Left renal cortex interstitium (tissue), 4 donors: Measurements from ENCODE around the gene COL18A1. TPM values are rescaled to one million over a fixed set of nuclear protein-coding genes. Genes with fewer than 3 reads are reported as not detected.

ENCODE experiments used
- DNase-seq, 4 donors: peaks; one replicate each; pipeline ENCODE4 v3.0.0-alpha.2; 2013; ENCODE audit warnings: low read depth in 4 of 4, low spot score in 2 of 4, missing footprints in 1 of 4
- polyA plus RNA-seq, 4 donors: library from polyadenylated mRNA; unstranded; fragments of 120-200 nt; gene quantifications; one replicate each; pipeline ENCODE4 v1.2.1, GENCODE V29; 2013; ENCODE audit not compliant: insufficient read length in 4 of 4

The COL18A1 gene
- polyA plus RNA-seq, 4 donors: 103 to 225 (median 190) TPM

DNA sequence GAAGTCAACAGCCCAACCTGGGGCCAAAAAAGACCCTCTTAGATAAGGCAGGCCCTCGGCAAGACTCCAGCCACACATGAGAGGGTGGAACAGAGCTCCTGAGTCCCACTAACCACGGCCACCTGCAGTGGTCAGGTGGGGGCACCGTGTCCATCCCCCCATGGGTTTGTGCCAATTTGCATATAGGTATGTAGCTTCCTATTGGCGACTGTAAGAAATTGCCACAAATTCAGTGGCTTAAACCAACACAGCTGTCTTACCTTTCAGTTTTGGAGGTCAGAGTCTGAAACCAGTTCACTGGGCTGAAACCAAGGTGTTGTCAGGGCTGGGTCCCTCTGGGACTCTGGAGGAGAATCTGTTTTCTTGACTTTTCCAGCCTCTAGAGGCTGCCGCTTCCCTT lies 59.3 kb downstream of the COL18A1 start:
- DNase-seq: no peak

DNA sequence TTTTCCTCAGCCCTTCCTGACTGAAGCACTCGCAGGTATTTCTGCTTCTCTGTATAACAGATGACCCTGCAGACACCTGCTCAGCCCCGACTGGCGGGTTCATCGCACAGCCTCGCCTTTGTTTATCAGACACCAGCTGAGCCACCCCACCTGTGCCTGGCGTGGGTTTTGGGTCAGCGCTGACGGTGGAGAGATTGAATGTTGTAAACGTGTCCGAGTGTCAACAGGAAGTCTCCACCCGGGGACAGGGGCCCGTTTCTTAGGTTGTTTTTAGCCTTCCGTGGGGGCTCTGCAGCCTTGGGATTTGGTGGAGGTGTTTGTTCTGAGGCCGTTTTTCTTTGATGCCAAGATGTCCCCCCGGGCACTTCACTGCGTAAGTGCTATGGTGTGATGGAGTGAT lies 60.1 kb downstream of the COL18A1 start:
- DNase-seq: no peak

DNA sequence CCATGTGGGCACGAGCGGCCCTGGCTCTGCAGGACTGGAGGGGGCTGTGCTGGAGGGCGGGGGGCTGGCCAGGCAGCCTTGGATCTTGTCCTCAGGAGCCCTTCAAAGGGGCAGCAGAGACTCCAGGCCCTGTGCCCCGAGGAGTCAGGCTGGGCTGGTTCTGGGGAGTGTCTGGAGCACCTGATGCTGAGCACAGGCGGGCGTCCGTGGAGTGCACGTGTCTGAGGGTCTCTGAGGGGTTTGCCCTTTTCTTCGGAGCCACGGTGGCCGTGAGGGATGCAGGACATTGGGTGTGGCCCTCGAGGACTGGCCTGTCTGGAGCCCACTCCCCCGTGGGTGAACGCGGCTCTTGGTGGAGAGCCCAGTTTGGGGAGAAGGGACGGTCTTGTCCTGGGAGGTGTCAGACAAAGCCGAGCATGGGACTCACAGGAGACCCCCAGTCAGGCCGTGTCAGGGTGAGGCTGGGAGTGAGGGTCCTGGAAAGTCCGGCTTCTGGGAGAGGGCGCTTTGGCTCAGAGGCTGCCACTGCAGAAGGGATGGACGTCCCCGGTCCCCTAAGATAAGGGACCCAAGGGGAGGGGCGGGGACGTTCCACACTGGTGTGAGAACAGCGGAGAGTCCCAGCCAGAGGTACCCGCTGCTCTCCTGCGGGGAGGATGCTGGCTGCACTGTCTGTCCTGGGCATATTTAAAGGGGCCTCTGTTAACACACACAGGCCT lies 60.8 kb downstream of the COL18A1 start:
- DNase-seq: no peak

DNA sequence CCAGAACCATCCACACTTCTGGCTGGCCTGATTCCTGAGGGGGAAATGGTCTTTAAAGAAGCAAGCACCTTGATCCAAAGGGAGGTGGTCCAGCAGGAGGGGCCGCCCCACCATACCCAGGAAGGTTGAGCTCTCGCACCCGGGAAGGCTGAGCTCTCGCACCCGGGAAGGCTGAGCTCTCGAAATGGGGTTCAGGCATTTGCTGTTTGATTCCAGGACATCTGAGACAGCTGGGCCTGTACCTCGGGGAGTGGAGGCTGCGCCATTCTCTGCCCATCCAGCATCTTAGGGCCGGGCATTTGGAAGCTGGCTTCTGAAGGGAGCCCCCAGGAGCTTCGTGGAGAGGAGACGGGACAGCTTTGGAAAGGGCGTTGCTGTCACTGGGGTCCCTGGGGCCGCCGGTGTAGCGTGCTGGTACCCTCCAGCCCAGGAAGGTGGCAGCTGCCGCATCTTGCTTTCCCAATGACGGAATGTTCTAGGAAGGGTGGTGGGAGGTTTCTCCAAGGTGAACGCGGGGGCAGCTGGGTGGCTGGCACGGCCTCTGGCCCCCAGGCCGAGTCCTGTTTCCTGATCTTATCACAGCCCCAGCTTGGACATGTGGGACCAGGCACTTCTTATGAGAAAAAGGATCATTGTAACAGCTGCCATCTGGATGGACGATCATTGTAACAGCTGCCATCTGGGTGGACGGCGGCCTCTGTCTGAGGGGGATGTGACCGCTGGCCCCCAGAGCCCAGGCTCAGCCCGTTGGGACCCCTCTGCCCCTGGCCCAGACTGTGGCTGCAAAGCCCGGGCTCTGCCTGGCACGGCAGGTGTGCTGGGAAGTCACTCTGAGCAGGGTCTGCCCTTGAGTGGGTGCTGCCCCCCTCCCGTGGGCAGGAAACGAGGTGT lies 61.6 kb downstream of the COL18A1 start:
- DNase-seq: no peak

DNA sequence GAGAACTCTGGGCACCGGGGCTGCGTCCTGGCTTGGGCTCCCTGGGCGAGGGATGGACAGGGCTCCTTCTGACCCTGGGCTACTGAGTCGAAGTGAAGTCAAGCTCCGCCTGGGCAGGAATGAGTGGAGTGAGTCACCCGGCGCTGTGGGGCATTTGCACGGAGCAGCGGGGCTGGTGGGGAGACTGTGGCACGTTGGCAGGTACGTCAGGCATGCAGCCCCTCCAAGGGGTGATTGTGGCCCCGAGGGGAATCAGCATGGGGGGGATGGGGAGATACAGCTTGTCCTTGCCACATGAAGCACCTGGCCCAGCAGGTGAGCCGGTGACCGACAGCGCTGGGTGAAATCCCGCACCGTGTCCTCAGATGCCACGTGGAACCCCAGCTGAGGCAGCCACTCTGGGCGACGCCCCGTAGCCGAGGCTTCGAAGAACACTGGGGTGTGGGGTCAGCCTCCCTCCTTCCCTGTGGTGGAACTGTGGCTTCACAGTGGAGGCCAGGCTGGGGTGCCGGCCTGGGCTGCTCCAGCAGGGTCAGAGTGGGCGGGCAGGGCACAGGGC lies 62.3 kb downstream of the COL18A1 start:
- no peak for DNase-seq

DNA sequence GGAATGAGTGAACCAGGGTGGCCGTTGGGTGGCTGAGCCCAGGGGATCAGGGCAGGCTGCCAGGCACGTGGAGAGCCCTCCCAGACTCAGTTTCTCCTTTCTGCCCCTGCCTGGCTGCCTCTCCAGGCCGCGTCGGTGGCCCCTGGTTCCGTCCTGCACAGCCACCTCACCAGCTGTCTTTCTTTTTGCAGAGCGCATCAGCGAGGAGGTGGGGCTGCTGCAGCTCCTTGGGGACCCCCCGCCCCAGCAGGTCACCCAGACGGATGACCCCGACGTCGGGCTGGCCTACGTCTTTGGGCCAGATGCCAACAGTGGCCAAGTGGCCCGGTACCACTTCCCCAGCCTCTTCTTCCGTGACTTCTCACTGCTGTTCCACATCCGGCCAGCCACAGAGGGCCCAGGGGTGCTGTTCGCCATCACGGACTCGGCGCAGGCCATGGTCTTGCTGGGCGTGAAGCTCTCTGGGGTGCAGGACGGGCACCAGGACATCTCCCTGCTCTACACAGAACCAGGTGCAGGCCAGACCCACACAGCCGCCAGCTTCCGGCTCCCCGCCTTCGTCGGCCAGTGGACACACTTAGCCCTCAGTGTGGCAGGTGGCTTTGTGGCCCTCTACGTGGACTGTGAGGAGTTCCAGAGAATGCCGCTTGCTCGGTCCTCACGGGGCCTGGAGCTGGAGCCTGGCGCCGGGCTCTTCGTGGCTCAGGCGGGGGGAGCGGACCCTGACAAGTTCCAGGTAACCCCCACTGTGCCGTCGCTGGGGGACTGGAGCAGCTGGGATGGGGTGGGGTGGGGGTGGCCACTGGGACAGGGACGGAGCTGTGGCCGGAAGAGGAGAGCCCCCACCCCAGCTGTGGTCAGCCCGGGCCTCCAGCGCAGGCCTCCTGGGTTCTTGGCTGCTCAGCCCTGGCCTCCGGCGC lies 63.3 kb downstream of the COL18A1 start:
- DNase-seq: no peak

DNA sequence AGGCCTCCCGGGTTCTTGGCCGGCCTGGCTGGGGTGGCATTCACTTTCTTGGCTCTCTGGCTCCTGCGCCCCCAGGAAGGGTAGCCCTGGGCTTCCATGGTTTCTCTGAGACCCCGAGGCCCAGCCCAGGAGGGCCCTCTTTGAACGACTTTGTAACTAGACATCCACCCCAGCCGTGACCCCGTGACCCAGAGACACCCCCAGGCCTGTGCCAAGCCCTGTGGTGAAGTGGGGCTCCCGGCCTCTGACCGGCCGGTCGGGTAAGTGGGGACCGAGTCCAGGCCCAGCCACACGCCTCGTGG lies 64.0 kb downstream of the COL18A1 start:
- no peak for DNase-seq

DNA sequence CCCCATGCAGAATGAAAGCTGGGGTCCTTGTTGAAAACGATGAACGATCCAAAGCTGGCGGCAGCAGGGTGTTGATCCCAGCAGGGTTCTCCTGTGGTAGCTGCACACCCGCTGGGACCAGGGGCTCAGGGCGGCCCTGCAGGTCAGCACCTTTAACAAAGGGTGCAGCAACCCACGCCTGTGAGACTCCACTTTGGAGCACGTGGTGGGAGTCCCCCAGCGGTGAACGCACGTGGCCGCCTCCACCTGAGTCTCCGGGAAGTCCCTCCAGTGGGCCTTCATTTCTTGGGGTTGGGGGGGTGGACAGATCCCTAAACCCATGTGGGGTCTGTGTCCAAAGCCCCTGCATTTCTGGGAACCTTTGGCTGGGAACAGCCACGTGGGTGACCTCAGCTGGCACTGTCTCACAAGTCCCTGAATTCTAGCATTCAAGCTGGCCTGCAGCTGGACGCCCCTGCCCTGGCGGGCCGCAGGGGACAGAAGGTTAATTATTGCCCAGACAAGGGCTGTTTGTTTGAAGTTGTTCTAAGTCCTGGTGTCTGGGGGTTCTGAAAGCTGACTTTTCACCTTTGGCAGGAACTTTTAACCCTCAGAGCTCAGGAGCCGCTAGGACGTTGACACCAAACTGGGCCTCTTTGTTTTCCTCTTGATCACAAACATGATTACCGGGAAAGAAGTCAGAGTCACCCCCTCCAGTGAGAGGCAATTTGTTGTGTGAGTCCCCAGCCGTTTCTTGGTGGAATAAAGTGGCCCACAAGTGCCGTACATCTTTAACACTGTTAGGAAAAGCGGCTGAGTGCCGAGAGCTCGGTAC lies 64.5 kb downstream of the COL18A1 start:
- DNase-seq: peak in 1 of 4 donors; percentile 21

DNA sequence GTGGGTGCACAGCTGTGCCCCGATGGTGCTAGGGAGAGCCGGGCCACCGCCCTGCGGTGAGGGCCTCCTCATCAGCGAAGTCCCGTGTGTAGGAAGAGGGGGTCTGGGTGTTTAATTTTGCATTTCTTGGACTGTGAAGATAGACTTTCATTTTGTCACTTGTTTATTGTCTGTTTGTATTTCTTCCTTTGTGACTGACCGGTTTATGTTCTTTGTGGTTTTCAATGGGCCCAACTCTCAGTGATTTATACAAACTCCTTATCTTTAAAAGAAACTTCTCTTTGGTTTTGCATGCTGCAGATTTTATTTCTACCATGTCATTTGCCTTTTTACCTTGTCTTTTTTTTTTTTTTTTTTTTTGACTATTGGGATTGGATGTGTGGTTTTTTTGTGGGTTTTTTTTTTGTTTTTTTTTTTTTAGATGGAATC lies 65.1 kb downstream of the COL18A1 start:
- peak in 1 of 4 donors; percentile 28 for DNase-seq

DNA sequence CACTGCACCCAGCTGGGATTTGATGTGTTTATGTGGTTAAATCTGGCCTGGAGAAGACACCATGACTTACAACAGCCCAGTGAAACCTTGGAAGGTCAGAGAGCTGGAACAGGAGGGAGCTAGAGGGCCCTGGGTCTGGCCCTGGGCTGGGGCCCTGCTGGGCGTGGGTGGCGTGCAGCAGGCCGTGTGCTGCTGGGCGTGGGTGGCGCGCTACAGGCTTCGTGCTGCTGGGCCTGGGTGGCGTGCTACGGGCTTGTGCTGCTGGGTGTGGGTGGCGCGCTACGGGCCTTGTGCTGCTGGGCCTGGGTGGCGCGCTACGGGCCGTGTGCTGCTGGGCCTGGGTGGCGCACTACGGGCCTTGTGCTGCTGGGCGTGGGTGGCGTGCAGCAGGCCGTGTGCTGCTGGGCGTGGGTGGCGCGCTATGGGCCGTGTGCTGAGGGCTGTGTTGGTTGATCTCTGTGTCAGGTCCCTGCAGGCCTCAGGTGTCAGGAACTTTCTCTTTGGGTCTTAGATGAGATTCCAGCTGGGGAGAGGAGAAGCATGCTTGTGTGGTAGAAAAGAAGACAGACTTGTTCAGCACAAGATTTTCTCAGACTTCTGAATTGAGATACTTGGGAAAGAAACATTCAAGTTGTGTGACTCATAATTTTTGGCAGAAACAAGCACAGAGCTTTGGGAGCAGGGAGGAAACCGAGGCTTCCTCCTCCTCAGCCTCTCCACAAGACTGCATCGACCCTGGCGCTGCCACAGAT lies 66.0 kb downstream of the COL18A1 start:
- no peak for DNase-seq

DNA sequence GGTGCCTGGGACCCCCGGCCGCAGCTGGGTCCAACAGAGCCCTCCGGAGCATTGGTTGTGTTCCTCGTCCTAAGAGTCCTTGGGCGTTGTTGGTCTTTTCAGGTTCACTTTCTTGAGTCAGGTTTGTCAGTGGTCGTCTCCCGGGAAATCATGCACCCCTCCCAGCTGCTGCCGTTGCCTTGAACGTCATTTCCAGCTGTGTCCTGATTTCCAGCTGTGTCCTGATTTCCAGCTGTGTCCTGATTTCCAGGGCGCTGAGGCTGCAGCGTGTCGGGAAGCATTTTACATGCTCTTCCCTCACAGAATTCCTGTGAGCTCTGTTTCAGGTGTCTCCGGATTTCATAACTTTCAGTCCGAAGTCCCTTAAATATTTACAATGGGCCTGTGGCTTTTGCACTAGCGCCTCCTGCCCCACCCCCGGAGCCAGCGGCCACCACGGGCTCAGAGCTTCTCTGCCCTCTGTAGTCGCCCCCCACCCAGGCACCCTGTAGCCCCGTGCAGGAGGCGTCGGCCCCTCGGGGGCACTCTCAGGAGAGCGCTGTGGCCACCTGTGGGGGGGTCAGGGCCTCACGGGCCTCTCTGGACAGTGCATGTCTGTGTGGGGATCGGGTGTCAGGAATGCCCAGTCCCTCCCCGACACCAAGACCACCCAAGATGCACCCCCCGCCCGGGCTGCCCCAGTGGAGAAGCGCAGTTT lies 66.7 kb downstream of the COL18A1 start:
- DNase-seq: no peak

DNA sequence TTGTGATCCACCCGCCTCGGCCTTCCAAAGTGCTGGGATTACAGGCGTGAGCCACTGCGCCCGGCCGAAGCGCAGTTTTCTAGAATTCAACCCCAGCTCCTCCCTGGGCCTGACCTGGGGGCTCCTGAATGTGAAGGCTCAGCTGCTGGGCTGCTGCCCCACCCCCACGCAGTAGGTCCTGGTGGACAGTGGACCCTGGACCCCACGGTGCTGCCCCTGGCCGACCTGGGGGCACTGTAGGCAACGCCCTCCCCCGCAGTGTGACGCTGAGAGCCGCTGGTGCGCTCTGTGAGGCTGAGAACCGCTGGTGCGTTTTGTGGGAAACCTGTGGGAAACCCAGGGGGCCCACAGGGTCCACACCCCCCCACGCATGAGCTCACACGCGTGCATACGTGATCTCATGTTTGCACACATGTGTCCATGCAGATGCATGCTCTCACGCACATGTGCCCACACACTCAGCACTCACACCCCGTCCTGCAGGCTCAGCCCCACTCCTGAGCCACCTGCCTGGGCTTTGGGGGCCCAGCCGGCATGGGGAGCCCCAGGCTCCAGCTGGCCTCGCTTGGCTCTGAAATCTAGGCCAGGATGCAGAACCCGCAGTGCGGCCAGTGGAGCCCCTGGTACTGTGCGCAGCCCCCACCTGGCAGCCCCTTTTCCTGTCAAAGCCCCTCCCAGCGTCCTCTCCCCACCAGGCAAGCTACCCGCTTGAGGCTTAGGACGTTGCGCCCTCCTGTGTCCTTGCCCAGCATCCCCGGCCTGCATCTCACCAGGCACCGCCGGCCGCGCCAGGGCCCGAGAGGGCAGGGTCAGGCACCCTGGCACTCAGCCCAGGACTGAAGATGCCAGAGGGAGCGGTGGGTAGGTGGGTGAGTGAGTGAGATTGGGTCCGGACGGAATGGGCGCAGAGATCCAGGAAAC lies 67.7 kb downstream of the COL18A1 start:
- DNase-seq: no peak

DNA sequence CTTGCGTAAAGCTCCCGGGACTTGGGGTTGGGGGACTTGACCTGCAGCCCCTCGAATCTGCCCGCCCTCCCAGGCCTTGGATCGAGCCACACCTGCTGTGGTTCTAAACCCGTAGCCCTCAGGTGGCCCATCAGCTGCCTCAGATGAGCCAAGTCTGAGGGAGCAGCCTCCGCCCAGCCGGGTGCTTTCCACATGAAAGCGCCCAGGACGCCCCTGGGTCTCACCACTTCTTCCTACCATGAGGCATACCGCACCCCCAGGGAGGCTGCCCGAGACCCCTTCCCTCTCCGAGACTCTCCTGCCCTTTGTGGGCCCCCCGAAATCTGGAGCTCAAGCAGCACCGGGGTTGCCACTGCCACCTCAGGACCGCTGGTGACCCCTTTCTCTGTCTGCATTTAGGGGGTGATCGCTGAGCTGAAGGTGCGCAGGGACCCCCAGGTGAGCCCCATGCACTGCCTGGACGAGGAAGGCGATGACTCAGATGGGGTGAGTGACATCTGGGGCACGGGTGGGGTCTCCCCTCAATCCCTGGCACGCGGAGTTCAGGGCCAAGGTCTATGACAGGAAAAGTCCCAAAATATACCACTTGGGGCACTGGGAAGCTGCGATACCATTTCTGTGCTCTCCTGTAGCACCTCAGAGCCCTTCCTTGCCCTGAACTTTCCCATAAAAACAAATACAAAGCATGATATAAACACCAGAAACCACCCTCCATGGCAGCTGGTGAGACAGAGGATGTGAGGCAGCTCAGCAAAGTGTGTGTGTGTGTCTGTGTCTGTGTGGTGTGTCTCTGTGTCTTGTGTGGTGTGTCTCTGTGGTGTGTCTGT lies 68.7 kb downstream of the COL18A1 start:
- DNase-seq: no peak

DNA sequence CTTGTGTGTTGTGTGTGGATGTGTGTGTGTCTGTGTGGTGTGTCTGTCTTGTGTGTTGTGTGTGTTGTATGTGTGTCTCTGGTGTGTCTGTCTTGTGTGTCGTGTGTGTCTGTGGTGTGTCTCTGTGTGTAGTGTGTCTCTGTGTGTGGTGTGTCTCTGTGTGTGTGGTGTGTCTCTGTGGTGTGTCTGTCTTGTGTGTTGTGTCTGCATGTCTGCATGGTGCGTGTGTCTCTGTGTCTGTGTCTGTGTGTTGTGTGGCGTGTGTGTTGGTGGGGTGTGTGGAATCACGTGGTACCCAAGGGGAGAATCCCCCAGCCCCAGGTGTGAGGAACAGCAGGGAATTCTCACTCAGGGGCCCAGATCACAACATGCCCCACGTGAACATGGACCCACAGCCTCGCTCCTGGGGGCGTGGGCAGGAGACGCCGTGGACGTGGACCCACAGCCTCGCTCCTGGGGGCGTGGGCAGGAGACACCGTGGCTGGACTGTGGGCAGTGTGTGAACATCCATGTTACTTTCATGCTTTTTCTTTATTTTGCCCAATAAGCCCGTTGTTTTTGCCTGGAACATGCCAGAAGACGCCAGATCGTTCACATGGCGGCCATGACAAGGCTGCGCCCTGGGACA lies 69.5 kb downstream of the COL18A1 start:
- DNase-seq: no peak

DNA sequence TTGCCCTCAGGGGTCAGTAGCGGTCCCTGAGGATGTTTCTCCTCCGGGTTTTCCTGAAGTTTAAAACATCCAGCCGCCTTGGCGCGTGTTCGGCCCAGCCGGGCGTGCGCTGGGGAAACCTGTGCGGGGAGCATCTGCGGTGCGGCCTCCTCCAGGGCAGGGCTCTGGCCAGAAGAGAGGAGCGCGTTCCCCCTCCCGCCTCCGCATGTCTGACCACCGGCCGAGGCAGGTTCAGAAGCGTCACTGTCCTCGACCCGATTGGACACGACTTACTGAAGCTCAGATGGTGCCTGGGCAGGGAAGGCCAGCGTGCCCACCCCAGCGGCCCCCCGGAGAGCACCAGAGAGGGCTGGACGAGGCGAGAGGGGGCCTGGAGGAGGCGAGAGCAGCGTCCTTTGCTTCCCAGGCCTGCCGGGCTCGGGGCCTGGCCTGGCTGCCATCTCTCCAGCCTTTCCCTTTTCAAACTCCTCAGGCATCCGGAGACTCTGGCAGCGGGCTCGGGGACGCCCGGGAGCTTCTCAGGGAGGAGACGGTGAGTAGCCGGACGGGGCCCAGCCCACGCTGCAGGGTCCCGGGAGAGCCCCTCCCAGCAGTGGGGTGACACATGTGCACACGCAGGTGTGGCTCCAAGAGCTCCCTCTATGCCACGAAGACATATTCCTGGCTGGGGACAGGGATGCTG lies 70.2 kb downstream of the COL18A1 start:
- no peak for DNase-seq
